Keratinocyte (primary cell): Measurements from ENCODE around the gene OR10G6. TPM values are rescaled to one million over a fixed set of nuclear protein-coding genes. Genes with fewer than 3 reads are reported as not detected.
"Not testable (repeated sequence)": the region's sequence is repeated elsewhere in the genome, so short reads cannot be mapped to it uniquely, and the experiment has no call there.

Experiments used
- DNase-seq: peaks from one replicate; pipeline ENCODE4 v3.0.0-alpha.2; 2011; ENCODE audit warnings: low read depth, missing footprints, low spot score
- FAIRE-seq: peaks from 2 replicates; lab custom pipeline; 2011; peaks lifted over from hg19 to GRCh38; lab: Jason Lieb, UNC
- H2AFZ ChIP-seq: 2 replicates; pipeline ENCODE4 v1.6.0; 2012; ENCODE audit warnings: low read length, control low read depth, inconsistent platforms; ENCODE audit not compliant: control insufficient read depth
- H3K27ac ChIP-seq: 2 replicates; pipeline ENCODE4 v1.5.1; 2011; ENCODE audit warnings: low read length; ENCODE audit not compliant: control insufficient read depth, insufficient read depth
- H3K27me3 ChIP-seq: 3 replicates; pipeline ENCODE4 v1.6.0; 2011; ENCODE audit warnings: low read length; ENCODE audit not compliant: control insufficient read depth, insufficient read depth; ENCODE audit errors: extremely low read depth
- H3K36me3 ChIP-seq, 2 experiments: 2 replicates in 1 of 2; 3 replicates in 1 of 2; pipeline ENCODE4 v1.5.1; 2011; ENCODE audit warnings: low read length in 2 of 2, mild to moderate bottlenecking in 1 of 2; ENCODE audit not compliant: control insufficient read depth in 2 of 2, insufficient read depth in 2 of 2; ENCODE audit errors: extremely low read depth in 1 of 2
- H3K4me1 ChIP-seq: 3 replicates; pipeline ENCODE4 v1.5.1; 2011; ENCODE audit warnings: low read length; ENCODE audit not compliant: control insufficient read depth, insufficient read depth; ENCODE audit errors: extremely low read depth
- H3K4me2 ChIP-seq: 3 replicates; pipeline ENCODE4 v1.6.0; 2011; ENCODE audit warnings: low read depth, low read length; ENCODE audit not compliant: control insufficient read depth, insufficient read depth; ENCODE audit errors: extremely low read depth
- H3K4me3 ChIP-seq, 3 experiments: fragments of 200-600 bp in 1 of 3; sonication (generic) in 1 of 3; 2 replicates in 2 of 3; 3 replicates in 1 of 3; pipeline ENCODE4 v1.5.1; 2011 to 2016; ENCODE audit warnings: low read length in 3 of 3, mild to moderate bottlenecking in 3 of 3, control low read depth in 2 of 3, inconsistent platforms in 1 of 3, low read depth in 1 of 3, mixed read lengths in 1 of 3, mixed run types in 1 of 3, moderate library complexity in 1 of 3; ENCODE audit not compliant: control insufficient read depth in 2 of 3, insufficient read depth in 2 of 3; ENCODE audit errors: extremely low read depth in 1 of 3
- H3K79me2 ChIP-seq: 2 replicates; pipeline ENCODE4 v1.6.0; 2012; ENCODE audit warnings: low read length; ENCODE audit not compliant: control insufficient read depth, insufficient read depth
- H3K9ac ChIP-seq: 3 replicates; pipeline ENCODE4 v1.6.0; 2011; ENCODE audit warnings: low read length; ENCODE audit not compliant: control insufficient read depth, insufficient read depth; ENCODE audit errors: extremely low read depth
- H3K9me1 ChIP-seq: 3 replicates; pipeline ENCODE4 v1.6.0; 2011; ENCODE audit warnings: low read length; ENCODE audit not compliant: control insufficient read depth, insufficient read depth; ENCODE audit errors: extremely low read depth
- H3K9me3 ChIP-seq: 2 replicates; pipeline ENCODE4 v1.5.1; 2012; ENCODE audit warnings: low read depth, low read length; ENCODE audit not compliant: control insufficient read depth
- H4K20me1 ChIP-seq: 3 replicates; pipeline ENCODE4 v1.6.0; 2011; ENCODE audit warnings: low read length; ENCODE audit not compliant: control insufficient read depth, insufficient read depth; ENCODE audit errors: extremely low read depth
- CTCF ChIP-seq, 3 experiments: IDR thresholded peaks in 1 of 3; conservative IDR thresholded peaks in 1 of 3; optimal IDR thresholded peaks in 1 of 3; 2 replicates in 2 of 3; 3 replicates in 1 of 3; pipeline versions ENCODE3 to v1.5.1; 2011; ENCODE audit warnings: low read length in 3 of 3, mild to moderate bottlenecking in 3 of 3, moderate library complexity in 2 of 3, control low read depth in 1 of 3, inconsistent platforms in 1 of 3; ENCODE audit not compliant: insufficient read depth in 2 of 3; ENCODE audit errors: extremely low read depth in 1 of 3
- EZH2 ChIP-seq: IDR thresholded peaks from one replicate; pipeline ENCODE4 v1.6.1; 2012; ENCODE audit warnings: inconsistent platforms, mild to moderate bottlenecking, low read length, moderate library complexity
- dilution Hi-C: fragments of 300-500 bp; cut with MboI; formaldehyde crosslinking; loops from one replicate; pipeline ENCODE4 v1.7.0; 2020; ENCODE audit warnings: low sequenced_read_pairs; ENCODE audit not compliant: extremely low pct_ligation_motif_present
- polyA plus RNA-seq, 5 experiments: library from polyadenylated mRNA; depleted of rRNA in 3 of 5; stranded (reverse) in 3 of 5; stranded (forward) in 1 of 5; unstranded in 1 of 5; fragments of >200 nt; gene quantifications; 1 replicate in 1 of 5; 2 replicates in 3 of 5; 3 replicates in 1 of 5; pipeline versions ENCODE4 v1.2.1 to v1.2.3, GENCODE V29; 2011 to 2012; ENCODE audit warnings: missing spikeins in 2 of 5, low read depth in 1 of 5, low replicate concordance in 1 of 5

Gene OR10G6
- polyA plus RNA-seq, 1 donor (not counting 4 experiments of a cell fraction or from before 2014, with no cell fraction given): not detected

DNA sequence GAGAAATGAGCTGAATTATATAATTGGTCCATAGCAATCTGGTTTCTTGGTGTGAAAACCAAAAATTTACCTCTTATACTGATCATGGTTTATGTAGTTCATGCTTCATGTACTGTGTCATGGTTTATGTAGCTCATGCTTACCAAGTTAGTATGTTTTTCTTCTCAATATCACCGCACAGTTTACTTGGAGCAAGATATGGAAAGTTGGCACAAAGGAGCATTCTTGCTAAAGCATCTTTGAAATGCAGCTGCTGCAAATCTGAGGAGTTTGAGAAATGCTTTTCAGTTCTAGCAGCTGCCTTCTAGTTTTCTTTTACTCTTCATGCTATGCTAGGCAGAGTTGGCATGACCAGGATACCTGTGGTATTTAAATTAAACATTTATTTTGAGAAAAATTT lies 41.7 kb upstream of the OR10G6 start:
- DNase-seq: no peak
- no peaks in the 10 kb centered on the region for H3K36me3 ChIP-seq
- H2AFZ ChIP-seq: no peak overlapping the region
- no peak for TF ChIP-seq CTCF (optimal IDR thresholded peaks at IDR 0.05 in 1 of 3, IDR thresholded peaks at IDR 0.05 in 1 of 3, conservative IDR thresholded peaks at IDR 0.05 in 1 of 3; ENCODE audit: extremely low read depth in 1 of 3, insufficient read depth in 2 of 3, low read length in 3 of 3)
- no peak for TF ChIP-seq EZH2
- H3K4me1 ChIP-seq: no peaks in the 10 kb centered on the region
- no peak overlapping the region for H3K4me3 ChIP-seq
- no peak for FAIRE-seq
- H3K79me2 ChIP-seq: no peaks in the 10 kb centered on the region
- no peak overlapping the region for H3K4me2 ChIP-seq
- H3K27me3 ChIP-seq: no peaks in the 10 kb centered on the region
- no peaks in the 10 kb centered on the region for H3K9me3 ChIP-seq
- no peaks in the 10 kb centered on the region for H4K20me1 ChIP-seq
- no peak overlapping the region for H3K27ac ChIP-seq
- dilution Hi-C loops: no loop called here
- H3K9me1 ChIP-seq: no peaks in the 10 kb centered on the region
- no peak overlapping the region for H3K9ac ChIP-seq

GRCh38 chr11:124026498-124026897 lies 31.5 kb upstream of the OR10G6 start, which contains the start of gene OR10G8:
TSS of gene OR10G8 (plus strand) at chr11:124026798. CDS start at chr11:124029623, 2,825 bp downstream.
- Histone ChIP-seq H3K27ac (no peak within 1 kb of the TSS), H3K9ac (no peak within 1 kb of the TSS), H3K9me3 (no peaks in the 10 kb centered on the region), H3K4me3 (no peak within 1 kb of the TSS), H3K36me3 (no peaks in the 10 kb centered on the region), H2AFZ (no peak within 1 kb of the TSS), H3K27me3 (no peaks in the 10 kb centered on the region), H3K9me1 (no peaks in the 10 kb centered on the region), H3K4me2 (no peak within 1 kb of the TSS), H4K20me1 (no peaks in the 10 kb centered on the region), H3K79me2 (no peaks in the 10 kb centered on the region), H3K4me1 (no peaks in the 10 kb centered on the region)
- TF ChIP-seq CTCF (optimal IDR thresholded peaks at IDR 0.05 in 1 of 3, IDR thresholded peaks at IDR 0.05 in 1 of 3, conservative IDR thresholded peaks at IDR 0.05 in 1 of 3; ENCODE audit: extremely low read depth in 1 of 3, insufficient read depth in 2 of 3, low read length in 3 of 3): no peak
- TF ChIP-seq EZH2: no peak
- dilution Hi-C loops: no loop called here
- DNase-seq: no peak
- no peak for FAIRE-seq

- H3K4me2 ChIP-seq, H3K27ac ChIP-seq, H3K79me2 ChIP-seq, H3K9ac ChIP-seq, H2AFZ ChIP-seq, H3K9me3 ChIP-seq, H3K27me3 ChIP-seq, dilution Hi-C loops, H3K36me3 ChIP-seq, H4K20me1 ChIP-seq, DNase-seq, FAIRE-seq, H3K4me1 ChIP-seq, H3K4me3 ChIP-seq, H3K9me1 ChIP-seq: not testable (repeated sequence)
These were observed 20.9 kb upstream of the OR10G6 start for GRCh38 chr11:124015837-124016236.
